ENCODE data around the gene STX16. TPM values are rescaled to one million over a fixed set of nuclear protein-coding genes. Genes with fewer than 3 reads are reported as not detected.

The STX16 gene
- total RNA-seq, 1 experiment from 2014 or later, result 44.5 TPM

- ChIA-PET CTCF (no interaction called here), POLR2A (ENCODE audit: low non-redundant PET) (no interaction called here)
- intact Hi-C loops (cut with micrococcal nuclease; ENCODE audit: unreplicated experiment), result no loop called here
- no peaks in the 10 kb centered on the region for H3K9me3 ChIP-seq (ENCODE audit: low read depth, low read length, poor library complexity, severe bottlenecking)
- H3K27ac ChIP-seq (ENCODE audit: low read depth, low read length, poor library complexity, severe bottlenecking), result no peak overlapping the region
- TF ChIP-seq CTCF (conservative IDR thresholded peaks at IDR 0.05; ENCODE audit: low read depth, low read length) (no peak), EZH2 (IDR thresholded peaks at IDR 0.05; ENCODE audit: borderline replicate concordance, low read depth, low read length, poor library complexity, severe bottlenecking) (no peak)
- no TSS peak for BruUV-seq (replicated peaks)
- DNase-seq (ENCODE audit: low spot score), result no peak
- no peaks in the 10 kb centered on the region for H3K27me3 ChIP-seq (replicated peaks; ENCODE audit: insufficient read depth, low read depth, low read length, poor library complexity)
- no peaks in the 10 kb centered on the region for H3K4me1 ChIP-seq (ENCODE audit: insufficient read depth, low read length, poor library complexity, severe bottlenecking)
- H3K4me3 ChIP-seq (ENCODE audit: low read depth, low read length, poor library complexity, severe bottlenecking), result no peak overlapping the region
- H3K36me3 ChIP-seq (ENCODE audit: insufficient read depth, low read length, poor library complexity, severe bottlenecking), result no peaks in the 10 kb centered on the region
Measured at GRCh38 chr20:58694241-58695083, 43.4 kb downstream of the STX16 start.

- no peak overlapping the region for H3K27ac ChIP-seq (ENCODE audit: low read depth, low read length, poor library complexity, severe bottlenecking)
- no peaks in the 10 kb centered on the region for H3K27me3 ChIP-seq (replicated peaks; ENCODE audit: insufficient read depth, low read depth, low read length, poor library complexity)
- no peaks in the 10 kb centered on the region for H3K9me3 ChIP-seq (ENCODE audit: low read depth, low read length, poor library complexity, severe bottlenecking)
- H3K4me3 ChIP-seq (ENCODE audit: low read depth, low read length, poor library complexity, severe bottlenecking), result no peak overlapping the region
- no peaks in the 10 kb centered on the region for H3K36me3 ChIP-seq (ENCODE audit: insufficient read depth, low read length, poor library complexity, severe bottlenecking)
- ChIA-PET POLR2A (ENCODE audit: low non-redundant PET) (no interaction called here), CTCF (no interaction called here)
- intact Hi-C loops (cut with micrococcal nuclease; ENCODE audit: unreplicated experiment), result no loop called here
- TF ChIP-seq CTCF (conservative IDR thresholded peaks at IDR 0.05; ENCODE audit: low read depth, low read length), result no peak
- no peak for TF ChIP-seq EZH2 (IDR thresholded peaks at IDR 0.05; ENCODE audit: borderline replicate concordance, low read depth, low read length, poor library complexity, severe bottlenecking)
- no peak for DNase-seq (ENCODE audit: low spot score)
- BruUV-seq (replicated peaks), result TSS peak; percentile 50
- no peaks in the 10 kb centered on the region for H3K4me1 ChIP-seq (ENCODE audit: insufficient read depth, low read length, poor library complexity, severe bottlenecking)
Measured at GRCh38 chr20:58695084-58695722, 44.1 kb downstream of the STX16 start.

- no peak for DNase-seq (ENCODE audit: low spot score)
- no peaks in the 10 kb centered on the region for H3K4me1 ChIP-seq (ENCODE audit: insufficient read depth, low read length, poor library complexity, severe bottlenecking)
- intact Hi-C loops (cut with micrococcal nuclease; ENCODE audit: unreplicated experiment), result no loop called here
- H3K27me3 ChIP-seq (replicated peaks; ENCODE audit: insufficient read depth, low read depth, low read length, poor library complexity), result no peaks in the 10 kb centered on the region
- TF ChIP-seq CTCF (conservative IDR thresholded peaks at IDR 0.05; ENCODE audit: low read depth, low read length), result no peak
- no peak for TF ChIP-seq EZH2 (IDR thresholded peaks at IDR 0.05; ENCODE audit: borderline replicate concordance, low read depth, low read length, poor library complexity, severe bottlenecking)
- ChIA-PET CTCF (no interaction called here), POLR2A (ENCODE audit: low non-redundant PET) (no interaction called here)
- H3K36me3 ChIP-seq (ENCODE audit: insufficient read depth, low read length, poor library complexity, severe bottlenecking), result no peaks in the 10 kb centered on the region
- no peaks in the 10 kb centered on the region for H3K9me3 ChIP-seq (ENCODE audit: low read depth, low read length, poor library complexity, severe bottlenecking)
- BruUV-seq (replicated peaks), result no TSS peak
- no peak overlapping the region for H3K4me3 ChIP-seq (ENCODE audit: low read depth, low read length, poor library complexity, severe bottlenecking)
- no peak overlapping the region for H3K27ac ChIP-seq (ENCODE audit: low read depth, low read length, poor library complexity, severe bottlenecking)
Measured at GRCh38 chr20:58695895-58696375, 44.9 kb downstream of the STX16 start.
